HCT116 (cell line): Measurements from ENCODE around the gene WDR31. TPM values are rescaled to one million over a fixed set of nuclear protein-coding genes. Genes with fewer than 3 reads are reported as not detected.

Experiments used
- ATAC-seq: fragments of 200-7000 bp; cut with Tn5 transposase; 2 replicates; pipeline ENCODE4 v1.9.1; 2020; ENCODE audit warnings: mild to moderate bottlenecking, moderate library complexity
- BruUV-seq: library from RNA; stranded (reverse); fragments of 400-500 nt; replicated peaks from 2 replicates; lab custom pipeline; 2021; lab: Mats Ljungman, UMichigan
- CTCF ChIA-PET: fragments of 300-600 bp; sonication (Branson Sonifier 250); formaldehyde crosslinking; loops from one replicate; lab custom pipeline; 2021; ENCODE audit warnings: antibody characterized with exemption; lab: Charles Lee
- POLR2A ChIA-PET: fragments of 300-600, 350-600 bp; sonication (Branson Sonifier 250); formaldehyde crosslinking; loops from one replicate; lab custom pipeline; 2021; ENCODE audit warnings: antibody characterized with exemption; lab: Charles Lee
- RAD21 ChIA-PET, 2 experiments: fragments of 300-600 bp; sonication (Branson Sonifier 250); formaldehyde crosslinking; loops; one replicate each; lab custom pipeline; 2023; ENCODE audit warnings: low total read pairs in 2 of 2; ENCODE audit not compliant: uncharacterized antibody in 2 of 2, unreplicated experiment in 2 of 2, low non-redundant PET in 1 of 2; lab: Charles Lee
- DNase-seq: peaks from one replicate; pipeline ENCODE4 v3.0.0-alpha.2; 2010; ENCODE audit warnings: low read depth, low spot score
- H2AFZ ChIP-seq: fragments of 200-600 bp; shearing (Covaris generic), sonication (generic); 2 replicates; pipeline ENCODE4 v1.6.1; 2017; ENCODE audit warnings: low read depth, mixed run types, mixed read lengths, antibody characterized with exemption, low read length; ENCODE audit not compliant: poor library complexity, severe bottlenecking
- H3K27ac ChIP-seq: 2 replicates; pipeline ENCODE4 v1.5.1; 2012; ENCODE audit warnings: low read depth, low read length
- H3K27me3 ChIP-seq: fragments of 200-600 bp; sonication (generic); 2 replicates; pipeline ENCODE4 v1.6.1; 2016; ENCODE audit warnings: mixed run types, low read length, mixed read lengths; ENCODE audit not compliant: insufficient read depth
- H3K36me3 ChIP-seq, 2 experiments: fragments of 200-500 bp in 1 of 2; fragments of 200-600 bp in 1 of 2; sonication (Bioruptor generic) in 1 of 2; sonication (generic) in 1 of 2; 2 replicates each; pipeline versions ENCODE4 v1.5.1 to v1.6.1; 2014 to 2016; ENCODE audit warnings: low read length in 2 of 2, inconsistent platforms in 1 of 2, mixed read lengths in 1 of 2, mixed run types in 1 of 2; ENCODE audit not compliant: insufficient read depth in 2 of 2, control insufficient read depth in 1 of 2
- H3K4me1 ChIP-seq, 2 experiments: fragments of 200-600 bp in 1 of 2; sonication (generic) in 1 of 2; 2 replicates each; pipeline versions ENCODE4 v1.5.1 to v1.6.1; 2012 to 2017; ENCODE audit warnings: low read length in 2 of 2, inconsistent platforms in 1 of 2, mild to moderate bottlenecking in 1 of 2, mixed read lengths in 1 of 2, mixed run types in 1 of 2, moderate library complexity in 1 of 2; ENCODE audit not compliant: insufficient read depth in 2 of 2, control insufficient read depth in 1 of 2
- H3K4me2 ChIP-seq: fragments of 200-600 bp; sonication (generic); 2 replicates; pipeline ENCODE4 v1.6.1; 2017; ENCODE audit warnings: mixed run types, low read length, mixed read lengths
- H3K4me3 ChIP-seq, 2 experiments: fragments of 200-600 bp in 1 of 2; sonication (generic) in 1 of 2; replicated peaks in 1 of 2; 2 replicates each; pipeline ENCODE4 v1.5.1; 2011 to 2016; ENCODE audit warnings: low read length in 2 of 2, control low read depth in 1 of 2, low read depth in 1 of 2, mild to moderate bottlenecking in 1 of 2, mixed read lengths in 1 of 2, mixed run types in 1 of 2
- H3K79me2 ChIP-seq: fragments of 200-600 bp; sonication (generic); 2 replicates; pipeline ENCODE4 v1.6.1; 2017; ENCODE audit warnings: mild to moderate bottlenecking, mixed run types, low read length, moderate library complexity, mixed read lengths; ENCODE audit not compliant: insufficient read depth
- H3K9ac ChIP-seq: fragments of 200-600 bp; sonication (generic); 2 replicates; pipeline ENCODE4 v1.6.1; 2016; ENCODE audit warnings: low read length, mixed read lengths
- H3K9me2 ChIP-seq: fragments of 200-600 bp; sonication (generic), shearing (Covaris generic); 2 replicates; pipeline ENCODE4 v1.6.1; 2017; ENCODE audit warnings: mixed run types, mild to moderate bottlenecking, moderate library complexity; ENCODE audit not compliant: insufficient read depth
- H3K9me3 ChIP-seq, 2 experiments: fragments of 200-500 bp in 1 of 2; fragments of 200-600 bp in 1 of 2; sonication (Bioruptor generic) in 1 of 2; sonication (generic) in 1 of 2; 2 replicates each; pipeline ENCODE4 v1.6.1; 2014 to 2017; ENCODE audit warnings: low read length in 2 of 2, mixed read lengths in 2 of 2, inconsistent platforms in 1 of 2, low read depth in 1 of 2, mild to moderate bottlenecking in 1 of 2, mixed run types in 1 of 2, moderate library complexity in 1 of 2; ENCODE audit not compliant: control insufficient read depth in 1 of 2, insufficient read depth in 1 of 2
- H4K20me1 ChIP-seq: fragments of 200-600 bp; sonication (generic), shearing (Covaris generic); 2 replicates; pipeline ENCODE4 v1.6.1; 2017; ENCODE audit warnings: mixed run types, mild to moderate bottlenecking, moderate library complexity; ENCODE audit not compliant: insufficient read depth
- CEBPB ChIP-seq: IDR thresholded peaks from 2 replicates; pipeline ENCODE4 v1.6.1; 2012; ENCODE audit warnings: low read depth
- EGR1 ChIP-seq: IDR thresholded peaks from 2 replicates; pipeline ENCODE4 v1.6.1; 2012; ENCODE audit warnings: low read depth
- EZH2 ChIP-seq: fragments of 200-600 bp; sonication (generic); IDR thresholded peaks from 2 replicates; pipeline ENCODE4 v1.6.1; 2017; ENCODE audit warnings: antibody characterized with exemption, mixed run types
- FOSL1 ChIP-seq: IDR thresholded peaks from 2 replicates; pipeline ENCODE4 v1.6.1; 2012; ENCODE audit warnings: low read depth
- JUND ChIP-seq: IDR thresholded peaks from 2 replicates; pipeline ENCODE4 v1.6.1; 2012
- POLR2A ChIP-seq: IDR thresholded peaks from 2 replicates; pipeline ENCODE4 v1.7.0; 2011; ENCODE audit warnings: borderline replicate concordance; ENCODE audit not compliant: insufficient read depth, insufficient read length; ENCODE audit errors: extremely low read depth
- POLR2AphosphoS5 ChIP-seq: IDR thresholded peaks from 2 replicates; pipeline ENCODE4 v1.6.1; 2011; ENCODE audit warnings: mild to moderate bottlenecking, low read depth, low read length, moderate library complexity
- RAD21 ChIP-seq: IDR thresholded peaks from 2 replicates; pipeline ENCODE4 v1.6.1; 2012; ENCODE audit warnings: low read depth, mild to moderate bottlenecking
- YY1 ChIP-seq: IDR thresholded peaks from 2 replicates; pipeline ENCODE4 v1.6.1; 2011; ENCODE audit warnings: low read length, low read depth, moderate library complexity, mild to moderate bottlenecking; ENCODE audit not compliant: insufficient replicate concordance; ENCODE audit errors: extremely low read depth
- ZFX ChIP-seq: fragments of 450-650 bp; IDR thresholded peaks from 2 replicates; pipeline ENCODE4 v1.6.1; 2017
- ZNF274 ChIP-seq: fragments of 200-500 bp; sonication (Bioruptor generic); IDR thresholded peaks from 2 replicates; pipeline ENCODE4 v1.6.1; 2014; ENCODE audit warnings: mild to moderate bottlenecking, low read depth, low read length, inconsistent platforms
- intact Hi-C: fragments of 100-400 bp; cut with micrococcal nuclease; formaldehyde crosslinking; loops from 2 replicates; pipeline ENCODE4 v1.10.0; 2022
- total RNA-seq: library from RNA; stranded (reverse); gene quantifications from one replicate; pipeline ENCODE4 v1.2.1, GENCODE V29; 2021; ENCODE audit not compliant: unreplicated experiment
- TF ChIP-seq, protein P1 (sequence below), 3 experiments: fragments of 200-600 bp in 1 of 3; sonication (generic) in 1 of 3; IDR thresholded peaks in 2 of 3; conservative IDR thresholded peaks in 1 of 3; 2 replicates each; pipeline ENCODE4 v1.5.1; 2012 to 2017; ENCODE audit warnings: low read depth in 2 of 3, low read length in 2 of 3, antibody characterized with exemption in 1 of 3, borderline replicate concordance in 1 of 3, control low read depth in 1 of 3, mild to moderate bottlenecking in 1 of 3, mixed read lengths in 1 of 3, mixed run types in 1 of 3, moderate library complexity in 1 of 3; ENCODE audit not compliant: insufficient read depth in 1 of 3
- TF ChIP-seq, protein P2 (sequence below): IDR thresholded peaks from 2 replicates; pipeline ENCODE4 v1.6.1; 2011; ENCODE audit warnings: mild to moderate bottlenecking, low read length, moderate library complexity; ENCODE audit not compliant: insufficient replicate concordance; ENCODE audit errors: extremely low read depth
- TF ChIP-seq, protein P3 (sequence below): IDR thresholded peaks from 2 replicates; pipeline ENCODE4 v1.6.1; 2012

The WDR31 gene
- total RNA-seq, 1 experiment from 2014 or later, result 5.9 TPM

DNA sequence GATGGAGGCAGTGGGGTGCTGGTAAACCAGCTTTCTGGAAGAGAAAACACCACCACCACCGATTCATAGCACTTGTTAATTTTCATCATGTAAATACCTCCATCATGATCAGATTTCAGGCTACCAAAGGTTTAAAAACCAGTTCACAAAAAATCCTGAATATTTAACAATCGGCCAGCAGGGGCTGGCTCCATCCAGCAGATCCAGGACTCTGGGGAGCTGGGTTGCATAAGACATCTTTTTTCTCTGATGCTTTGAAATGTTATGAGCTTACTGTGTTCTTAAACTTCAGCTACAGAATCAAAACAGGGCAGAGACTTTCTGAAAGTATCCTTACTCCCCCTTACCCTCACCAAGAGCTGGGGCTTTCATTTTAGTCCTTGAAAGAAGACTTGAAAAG is 22.3 kb downstream of the WDR31 start:
- H3K36me3 ChIP-seq, result no peaks in the 10 kb centered on the region
- DNase-seq, result no peak
- H2AFZ ChIP-seq, result no peak overlapping the region
- H3K9me2 ChIP-seq, result no peaks in the 10 kb centered on the region
- H3K27me3 ChIP-seq, result no peaks in the 10 kb centered on the region
- TF ChIP-seq, protein P1, sequence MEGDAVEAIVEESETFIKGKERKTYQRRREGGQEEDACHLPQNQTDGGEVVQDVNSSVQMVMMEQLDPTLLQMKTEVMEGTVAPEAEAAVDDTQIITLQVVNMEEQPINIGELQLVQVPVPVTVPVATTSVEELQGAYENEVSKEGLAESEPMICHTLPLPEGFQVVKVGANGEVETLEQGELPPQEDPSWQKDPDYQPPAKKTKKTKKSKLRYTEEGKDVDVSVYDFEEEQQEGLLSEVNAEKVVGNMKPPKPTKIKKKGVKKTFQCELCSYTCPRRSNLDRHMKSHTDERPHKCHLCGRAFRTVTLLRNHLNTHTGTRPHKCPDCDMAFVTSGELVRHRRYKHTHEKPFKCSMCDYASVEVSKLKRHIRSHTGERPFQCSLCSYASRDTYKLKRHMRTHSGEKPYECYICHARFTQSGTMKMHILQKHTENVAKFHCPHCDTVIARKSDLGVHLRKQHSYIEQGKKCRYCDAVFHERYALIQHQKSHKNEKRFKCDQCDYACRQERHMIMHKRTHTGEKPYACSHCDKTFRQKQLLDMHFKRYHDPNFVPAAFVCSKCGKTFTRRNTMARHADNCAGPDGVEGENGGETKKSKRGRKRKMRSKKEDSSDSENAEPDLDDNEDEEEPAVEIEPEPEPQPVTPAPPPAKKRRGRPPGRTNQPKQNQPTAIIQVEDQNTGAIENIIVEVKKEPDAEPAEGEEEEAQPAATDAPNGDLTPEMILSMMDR (IDR thresholded peaks at IDR 0.05 in 2 of 3, conservative IDR thresholded peaks at IDR 0.05 in 1 of 3; ENCODE audit: borderline replicate concordance in 1 of 3, insufficient read depth in 1 of 3, low read depth in 2 of 3, low read length in 2 of 3), result 0 out of 6 replicates have a peak, but pooled peaks of 1 of the 3 experiments have one; percentile 17
- TF ChIP-seq CEBPB (no peak), POLR2AphosphoS5 (no peak)
- TF ChIP-seq, all 23 proteins: peak for 1
- ChIA-PET CTCF (no interaction called here), POLR2A (no interaction called here), RAD21 (no interaction called here)
- Histone ChIP-seq H3K27ac (no peak overlapping the region), H3K4me3 (no peak overlapping the region), H3K9me3 (no peaks in the 10 kb centered on the region), H3K9ac (no peak overlapping the region), H3K79me2 (no peaks in the 10 kb centered on the region), H4K20me1 (no peaks in the 10 kb centered on the region), H3K4me2 (no peak overlapping the region), H3K4me1 (no peaks in the 10 kb centered on the region)
- no peak; the same call in 1 of the 2 replicates for ATAC-seq
- intact Hi-C loops, result no loop called here
- BruUV-seq, result no TSS peak

DNA sequence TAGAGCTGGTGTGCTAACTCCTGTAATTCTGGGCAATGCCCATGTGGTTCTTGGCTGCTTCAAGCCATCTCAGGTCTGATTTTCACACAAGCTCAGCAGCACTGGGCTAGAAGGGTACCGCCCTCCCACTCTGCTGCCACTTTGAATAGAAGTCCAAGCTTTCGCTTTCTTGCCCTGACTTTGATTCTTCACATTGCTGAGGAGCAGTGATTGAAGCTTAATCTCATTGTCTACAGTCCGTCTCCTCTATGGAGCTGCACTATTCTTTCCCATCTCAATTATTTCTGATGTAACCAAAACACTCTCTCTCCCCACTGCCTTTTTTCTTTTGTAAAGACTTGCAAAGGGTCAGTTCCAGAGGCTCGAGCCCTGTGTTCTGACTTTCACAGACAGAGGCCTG is 24.0 kb downstream of the WDR31 start:
- Histone ChIP-seq H2AFZ (no peak overlapping the region), H3K9ac (no peak overlapping the region), H3K27me3 (no peaks in the 10 kb centered on the region), H4K20me1 (no peaks in the 10 kb centered on the region), H3K9me2 (no peaks in the 10 kb centered on the region), H3K9me3 (no peaks in the 10 kb centered on the region), H3K27ac (no peak overlapping the region), H3K79me2 (no peaks in the 10 kb centered on the region), H3K36me3 (no peaks in the 10 kb centered on the region), H3K4me1 (no peaks in the 10 kb centered on the region), H3K4me2 (no peak overlapping the region), H3K4me3 (no peak overlapping the region)
- BruUV-seq, result no TSS peak
- ChIA-PET RAD21 (no interaction called here), CTCF (no interaction called here), POLR2A (no interaction called here)
- ATAC-seq, result no peak
- intact Hi-C loops, result no loop called here
- DNase-seq, result no peak
- no peak for TF ChIP-seq EZH2
- TF ChIP-seq, protein P2, sequence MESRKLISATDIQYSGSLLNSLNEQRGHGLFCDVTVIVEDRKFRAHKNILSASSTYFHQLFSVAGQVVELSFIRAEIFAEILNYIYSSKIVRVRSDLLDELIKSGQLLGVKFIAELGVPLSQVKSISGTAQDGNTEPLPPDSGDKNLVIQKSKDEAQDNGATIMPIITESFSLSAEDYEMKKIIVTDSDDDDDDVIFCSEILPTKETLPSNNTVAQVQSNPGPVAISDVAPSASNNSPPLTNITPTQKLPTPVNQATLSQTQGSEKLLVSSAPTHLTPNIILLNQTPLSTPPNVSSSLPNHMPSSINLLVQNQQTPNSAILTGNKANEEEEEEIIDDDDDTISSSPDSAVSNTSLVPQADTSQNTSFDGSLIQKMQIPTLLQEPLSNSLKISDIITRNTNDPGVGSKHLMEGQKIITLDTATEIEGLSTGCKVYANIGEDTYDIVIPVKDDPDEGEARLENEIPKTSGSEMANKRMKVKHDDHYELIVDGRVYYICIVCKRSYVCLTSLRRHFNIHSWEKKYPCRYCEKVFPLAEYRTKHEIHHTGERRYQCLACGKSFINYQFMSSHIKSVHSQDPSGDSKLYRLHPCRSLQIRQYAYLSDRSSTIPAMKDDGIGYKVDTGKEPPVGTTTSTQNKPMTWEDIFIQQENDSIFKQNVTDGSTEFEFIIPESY, result no peak
- TF ChIP-seq EGR1, result no peak
- TF ChIP-seq FOSL1, result no peak
- no peak for TF ChIP-seq POLR2AphosphoS5
- no peak for TF ChIP-seq RAD21
- TF ChIP-seq POLR2A, result no peak
- TF ChIP-seq ZNF274, result no peak
- no peak for TF ChIP-seq JUND
- TF ChIP-seq, protein P3, sequence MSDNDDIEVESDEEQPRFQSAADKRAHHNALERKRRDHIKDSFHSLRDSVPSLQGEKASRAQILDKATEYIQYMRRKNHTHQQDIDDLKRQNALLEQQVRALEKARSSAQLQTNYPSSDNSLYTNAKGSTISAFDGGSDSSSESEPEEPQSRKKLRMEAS, result no peak
- TF ChIP-seq YY1, result no peak
- no peak for TF ChIP-seq ZFX
- TF ChIP-seq, protein P1 (IDR thresholded peaks at IDR 0.05 in 2 of 3, conservative IDR thresholded peaks at IDR 0.05 in 1 of 3; ENCODE audit: borderline replicate concordance in 1 of 3, insufficient read depth in 1 of 3, low read depth in 2 of 3, low read length in 2 of 3), result no peak
